ENCODE results near the gene MAGI1. TPM values are rescaled to one million over a fixed set of nuclear protein-coding genes. Genes with fewer than 3 reads are reported as not detected.

The MAGI1 gene
- total RNA-seq, 1 donor from 2014 or later, result 47.1 TPM

DNA sequence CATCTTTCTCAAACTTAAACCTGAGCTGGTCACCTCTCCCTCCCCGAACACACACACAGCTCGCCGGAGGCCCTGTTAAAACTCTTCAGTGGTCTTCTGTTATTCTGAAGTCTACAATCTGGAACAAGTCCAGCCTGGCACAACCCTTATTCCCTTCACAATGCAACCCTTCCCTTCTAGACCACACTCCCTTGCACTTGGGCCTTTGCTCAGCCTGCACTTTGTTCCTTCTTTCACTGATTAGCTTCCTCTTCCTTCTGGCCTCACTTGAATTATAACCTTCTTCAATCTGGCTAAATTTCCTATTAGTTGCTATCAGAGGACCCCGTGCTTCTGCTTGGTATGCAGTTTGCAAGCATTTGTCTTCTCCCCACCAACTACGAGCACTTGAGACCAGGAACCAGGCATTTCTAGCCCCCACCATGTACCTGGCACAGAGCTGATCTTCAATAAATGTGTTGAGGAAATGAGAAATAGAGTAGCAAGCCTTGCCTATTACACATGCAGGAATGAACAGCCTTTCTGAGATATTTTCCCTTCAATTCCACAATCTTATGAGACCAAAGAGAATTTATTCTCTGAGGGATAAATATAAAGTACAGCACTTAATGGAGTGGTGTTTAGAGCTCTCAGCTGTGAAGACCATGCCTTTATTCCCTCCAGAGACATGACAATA is 687.8 kb downstream of the MAGI1 start:
- H3K4me1 ChIP-seq, result no peaks in the 10 kb centered on the region
- no peak overlapping the region for H3K27ac ChIP-seq
- TF ChIP-seq POLR2AphosphoS5 (IDR thresholded peaks at IDR 0.05; ENCODE audit: insufficient read depth in 1 of 2, low read depth in 1 of 2), result no peak
- TF ChIP-seq, protein P1, sequence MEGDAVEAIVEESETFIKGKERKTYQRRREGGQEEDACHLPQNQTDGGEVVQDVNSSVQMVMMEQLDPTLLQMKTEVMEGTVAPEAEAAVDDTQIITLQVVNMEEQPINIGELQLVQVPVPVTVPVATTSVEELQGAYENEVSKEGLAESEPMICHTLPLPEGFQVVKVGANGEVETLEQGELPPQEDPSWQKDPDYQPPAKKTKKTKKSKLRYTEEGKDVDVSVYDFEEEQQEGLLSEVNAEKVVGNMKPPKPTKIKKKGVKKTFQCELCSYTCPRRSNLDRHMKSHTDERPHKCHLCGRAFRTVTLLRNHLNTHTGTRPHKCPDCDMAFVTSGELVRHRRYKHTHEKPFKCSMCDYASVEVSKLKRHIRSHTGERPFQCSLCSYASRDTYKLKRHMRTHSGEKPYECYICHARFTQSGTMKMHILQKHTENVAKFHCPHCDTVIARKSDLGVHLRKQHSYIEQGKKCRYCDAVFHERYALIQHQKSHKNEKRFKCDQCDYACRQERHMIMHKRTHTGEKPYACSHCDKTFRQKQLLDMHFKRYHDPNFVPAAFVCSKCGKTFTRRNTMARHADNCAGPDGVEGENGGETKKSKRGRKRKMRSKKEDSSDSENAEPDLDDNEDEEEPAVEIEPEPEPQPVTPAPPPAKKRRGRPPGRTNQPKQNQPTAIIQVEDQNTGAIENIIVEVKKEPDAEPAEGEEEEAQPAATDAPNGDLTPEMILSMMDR (IDR thresholded peaks at IDR 0.05), result no peak
- TF ChIP-seq POLR2A (IDR thresholded peaks at IDR 0.05), result no peak
- DNase-seq (ENCODE audit: extremely low spot score in 2 of 2), result no peak
- intact Hi-C loops (cut with DNase I), result no loop called here
- H3K27me3 ChIP-seq, result no peaks in the 10 kb centered on the region
- no peaks in the 10 kb centered on the region for H3K36me3 ChIP-seq
- H3K9me3 ChIP-seq, result no peaks in the 10 kb centered on the region
- no peak overlapping the region for H3K4me3 ChIP-seq

DNA sequence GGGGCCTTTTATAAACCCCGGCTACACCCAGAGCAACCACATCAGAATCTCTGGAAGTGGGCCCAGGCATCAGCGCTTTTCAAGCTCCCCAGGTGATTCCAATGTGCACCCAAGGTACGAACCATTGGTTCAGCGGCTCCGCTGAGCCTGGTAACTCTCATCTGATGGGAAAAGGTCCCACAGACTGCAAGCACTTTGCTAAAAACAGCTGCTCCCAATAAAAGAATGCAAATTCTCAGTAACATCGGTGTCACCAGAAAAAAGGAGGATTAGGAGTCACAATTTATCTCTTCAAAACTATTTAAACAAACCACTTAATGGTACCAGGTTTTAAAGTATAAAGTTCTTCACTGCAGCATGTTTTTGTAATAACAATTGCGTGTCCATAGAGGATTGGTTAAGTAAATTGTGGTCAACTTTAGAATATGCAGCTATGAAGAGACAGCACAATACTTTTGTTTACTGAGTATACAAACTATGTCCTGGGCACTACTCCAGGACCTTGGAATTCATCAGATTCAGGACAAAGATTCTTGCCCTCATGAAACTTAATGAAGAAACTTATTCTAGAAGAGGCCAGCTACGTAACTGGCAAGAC is 690.2 kb downstream of the MAGI1 start:
- Histone ChIP-seq H3K9me3 (no peaks in the 10 kb centered on the region), H3K27me3 (no peaks in the 10 kb centered on the region), H3K4me3 (no peak overlapping the region), H3K27ac (no peak overlapping the region), H3K4me1 (no peaks in the 10 kb centered on the region), H3K36me3 (no peaks in the 10 kb centered on the region)
- DNase-seq (ENCODE audit: extremely low spot score in 2 of 2), result no peak
- intact Hi-C loops (cut with DNase I), result no loop called here
- no peak for TF ChIP-seq POLR2AphosphoS5 (IDR thresholded peaks at IDR 0.05; ENCODE audit: insufficient read depth in 1 of 2, low read depth in 1 of 2)
- no peak for TF ChIP-seq POLR2A (IDR thresholded peaks at IDR 0.05)
- TF ChIP-seq, protein P1 (IDR thresholded peaks at IDR 0.05), result no peak

DNA sequence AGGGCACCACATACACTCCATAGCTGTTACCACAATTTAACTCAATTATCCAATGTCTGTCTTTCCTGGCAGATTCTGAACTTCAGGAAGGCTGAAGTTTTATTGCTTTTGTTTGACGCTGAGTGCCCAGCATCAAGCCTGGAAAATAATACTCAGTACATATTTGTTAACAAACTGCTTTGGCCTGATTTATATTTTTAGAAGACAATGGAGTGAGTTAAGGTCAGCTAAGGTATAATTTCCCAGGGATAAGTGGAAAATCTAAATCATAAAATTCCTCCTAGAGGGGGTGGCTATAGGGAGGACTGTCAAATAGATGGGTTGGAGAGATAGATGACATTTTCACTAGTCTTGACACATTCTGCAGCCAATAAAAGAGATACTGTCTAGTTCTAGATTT is 691.6 kb downstream of the MAGI1 start:
- no peak for TF ChIP-seq POLR2AphosphoS5 (IDR thresholded peaks at IDR 0.05; ENCODE audit: insufficient read depth in 1 of 2, low read depth in 1 of 2)
- no peak for TF ChIP-seq POLR2A (IDR thresholded peaks at IDR 0.05)
- TF ChIP-seq, protein P1 (IDR thresholded peaks at IDR 0.05), result no peak
- intact Hi-C loops (cut with DNase I), result no loop called here
- DNase-seq (ENCODE audit: extremely low spot score in 2 of 2), result no peak
- Histone ChIP-seq H3K4me1 (no peaks in the 10 kb centered on the region), H3K9me3 (no peaks in the 10 kb centered on the region), H3K27ac (no peak overlapping the region), H3K27me3 (no peaks in the 10 kb centered on the region), H3K4me3 (no peak overlapping the region), H3K36me3 (no peaks in the 10 kb centered on the region)

DNA sequence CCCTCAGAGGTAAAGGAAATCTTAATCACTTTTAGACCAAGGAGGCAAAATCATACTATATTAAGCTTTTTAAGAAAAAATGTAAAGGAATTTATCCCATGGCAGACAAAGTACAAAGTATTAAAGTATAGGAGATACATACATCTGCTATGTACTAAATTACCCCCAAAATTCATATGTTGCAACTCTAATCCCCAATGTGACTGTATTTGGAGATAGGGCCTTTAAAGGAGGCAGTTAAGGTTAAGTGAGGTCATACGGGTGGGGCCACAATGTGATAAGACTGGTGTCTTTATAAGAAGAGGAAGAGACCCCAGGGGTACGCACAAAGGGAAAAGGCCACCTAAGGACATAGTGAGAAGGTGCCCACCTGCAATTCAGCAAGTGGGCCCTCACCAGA is 693.9 kb downstream of the MAGI1 start:
- Histone ChIP-seq H3K36me3 (no peaks in the 10 kb centered on the region), H3K27ac (no peak overlapping the region), H3K9me3 (no peaks in the 10 kb centered on the region), H3K4me3 (no peak overlapping the region), H3K27me3 (no peaks in the 10 kb centered on the region), H3K4me1 (no peaks in the 10 kb centered on the region)
- DNase-seq (ENCODE audit: extremely low spot score in 2 of 2), result no peak
- TF ChIP-seq, protein P1 (IDR thresholded peaks at IDR 0.05), result no peak
- TF ChIP-seq POLR2A (IDR thresholded peaks at IDR 0.05), result no peak
- intact Hi-C loops (cut with DNase I), result no loop called here

DNA sequence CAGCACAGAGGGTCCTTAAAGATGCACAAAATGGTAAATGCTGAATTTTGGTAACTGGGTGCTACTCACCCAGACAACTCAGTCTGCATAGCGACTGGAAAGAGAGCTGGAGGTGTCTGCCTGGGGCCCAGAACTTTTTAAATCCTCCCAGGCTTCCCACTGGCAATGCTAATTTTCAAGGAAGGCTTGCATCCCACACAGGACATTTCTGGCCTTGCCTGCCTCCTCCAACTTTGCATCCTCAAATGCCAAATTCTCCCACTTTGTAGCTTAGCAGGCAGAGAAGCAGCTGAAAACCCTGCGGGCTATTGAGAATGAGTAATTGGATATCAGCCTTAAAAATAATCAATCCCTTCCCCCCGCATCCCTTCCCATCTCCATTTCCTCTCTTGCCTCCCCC is 694.3 kb downstream of the MAGI1 start:
- no peaks in the 10 kb centered on the region for H3K9me3 ChIP-seq
- no peak overlapping the region for H3K4me3 ChIP-seq
- no peak for DNase-seq (ENCODE audit: extremely low spot score in 2 of 2)
- no peaks in the 10 kb centered on the region for H3K4me1 ChIP-seq
- intact Hi-C loops (cut with DNase I), result no loop called here
- no peak for TF ChIP-seq POLR2AphosphoS5 (IDR thresholded peaks at IDR 0.05; ENCODE audit: insufficient read depth in 1 of 2, low read depth in 1 of 2)
- TF ChIP-seq POLR2A (IDR thresholded peaks at IDR 0.05), result no peak
- TF ChIP-seq, protein P1 (IDR thresholded peaks at IDR 0.05), result no peak
- no peak overlapping the region for H3K27ac ChIP-seq
- H3K36me3 ChIP-seq, result no peaks in the 10 kb centered on the region
- no peaks in the 10 kb centered on the region for H3K27me3 ChIP-seq

Data from vagina (tissue), 2 donors.